NCI-H524 (cell line): ENCODE data around the gene CYSRT1.

Experiments
- DNase-seq, 2 experiments: peaks; one replicate each; lab custom pipeline; 2025; lab: John Stamatoyannopoulos, UW

CYSRT1 gene

GRCh38 chr9:137227054-137227852 is 2.3 kb downstream of the CYSRT1 start, which contains the start of gene RNF224:
TSS of gene RNF224 (plus strand) at chr9:137227502. CDS start at chr9:137228336, 834 bp downstream.
- peak; percentile 62 to 88 for DNase-seq

- DNase-seq = no peak
Observed at GRCh38 chr9:137227853-137228505, 3.0 kb downstream of the CYSRT1 start.

- DNase-seq = no peak
Observed at GRCh38 chr9:137228506-137228967, 3.6 kb downstream of the CYSRT1 start.

GRCh38 chr9:137228968-137229896 is 4.3 kb downstream of the CYSRT1 start:
- no peak for DNase-seq

GRCh38 chr9:137229903-137230704 is 5.1 kb downstream of the CYSRT1 start:
- DNase-seq = no peak

- no peak for DNase-seq
Observed at GRCh38 chr9:137230705-137231371, 5.9 kb downstream of the CYSRT1 start, which contains the start of gene SLC34A3. TSS of gene SLC34A3 (plus strand) at chr9:137230901. CDS start at chr9:137231703, 802 bp downstream.

- DNase-seq = no peak
Observed at GRCh38 chr9:137231372-137232039, 6.5 kb downstream of the CYSRT1 start.

GRCh38 chr9:137232101-137232500 is 7.1 kb downstream of the CYSRT1 start:
- no peak for DNase-seq

GRCh38 chr9:137232510-137232909 is 7.5 kb downstream of the CYSRT1 start:
- no peak for DNase-seq

- peak in 1 of 2 experiments; percentile 37 for DNase-seq
Observed at GRCh38 chr9:137233143-137233980, 8.4 kb downstream of the CYSRT1 start.

- DNase-seq = no peak
Observed at GRCh38 chr9:137234055-137234697, 9.2 kb downstream of the CYSRT1 start.

- no peak for DNase-seq
Observed at GRCh38 chr9:137234758-137235423, 9.9 kb downstream of the CYSRT1 start.

- DNase-seq = peak in 1 of 2 experiments; percentile 54
Observed at GRCh38 chr9:137235424-137236237, 10.7 kb downstream of the CYSRT1 start.

GRCh38 chr9:137236238-137236935 is 11.4 kb downstream of the CYSRT1 start:
- peak; percentile 69 to 90 for DNase-seq

GRCh38 chr9:137236936-137237421 is 12.0 kb downstream of the CYSRT1 start:
- no peak for DNase-seq
